ENCODE data around the gene ABLIM2. TPM values are rescaled to one million over a fixed set of nuclear protein-coding genes. Genes with fewer than 3 reads are reported as not detected.

The ABLIM2 gene
- polyA plus RNA-seq, 2 donors = 12.4 to 14.4 TPM

GRCh38 chr4:8184061-8184460 is 25.4 kb upstream of the ABLIM2 start:
- peaks cover 16 to 41% of the 10 kb centered on the region in 2 donors for H3K4me1 ChIP-seq (ENCODE audit: control insufficient read depth in 2 of 2, insufficient read depth in 2 of 2, low read length in 1 of 2)
- 71 to 74% methylated on average over 4 of the region's 4 CpGs for WGBS, 2 donors
- no peaks in the 10 kb centered on the region for H3K36me3 ChIP-seq (ENCODE audit: control insufficient read depth in 2 of 2, insufficient read depth in 2 of 2, low read length in 1 of 2)
- no peaks in the 10 kb centered on the region for H3K9me3 ChIP-seq (ENCODE audit: control insufficient read depth in 2 of 2, insufficient read depth in 1 of 2, low read depth in 1 of 2, low read length in 1 of 2)
- H3K27ac ChIP-seq (ENCODE audit: low read depth in 2 of 2, low read length in 1 of 2) = peak overlapping the region; percentile 86 to 93
- no peaks in the 10 kb centered on the region for H3K27me3 ChIP-seq (ENCODE audit: control insufficient read depth in 1 of 2, insufficient read depth in 2 of 2, low read length in 2 of 2)
- H3K4me3 ChIP-seq (ENCODE audit: low read depth in 1 of 2, low read length in 2 of 2) = no peak overlapping the region

GRCh38 chr4:8182858-8183725 is 24.5 kb upstream of the ABLIM2 start:
- Histone ChIP-seq H3K27me3 (ENCODE audit: control insufficient read depth in 1 of 2, insufficient read depth in 2 of 2, low read length in 2 of 2) (no peaks in the 10 kb centered on the region), H3K27ac (ENCODE audit: low read depth in 2 of 2, low read length in 1 of 2) (peak overlapping the region; percentile 92 to 93), H3K4me3 (ENCODE audit: low read depth in 1 of 2, low read length in 2 of 2) (peak overlapping the region; percentile 9 to 24), H3K4me1 (ENCODE audit: control insufficient read depth in 2 of 2, insufficient read depth in 2 of 2, low read length in 1 of 2) (peaks cover 16 to 31% of the 10 kb centered on the region in 2 donors), H3K9me3 (ENCODE audit: control insufficient read depth in 2 of 2, insufficient read depth in 1 of 2, low read depth in 1 of 2, low read length in 1 of 2) (no peaks in the 10 kb centered on the region), H3K36me3 (ENCODE audit: control insufficient read depth in 2 of 2, insufficient read depth in 2 of 2, low read length in 1 of 2) (no peaks in the 10 kb centered on the region)
- WGBS, 2 donors = 42 to 52% methylated on average over 25 of the region's 25 CpGs

GRCh38 chr4:8182294-8182693 is 23.7 kb upstream of the ABLIM2 start:
- Histone ChIP-seq H3K27me3 (ENCODE audit: control insufficient read depth in 1 of 2, insufficient read depth in 2 of 2, low read length in 2 of 2) (no peaks in the 10 kb centered on the region), H3K36me3 (ENCODE audit: control insufficient read depth in 2 of 2, insufficient read depth in 2 of 2, low read length in 1 of 2) (no peaks in the 10 kb centered on the region), H3K27ac (ENCODE audit: low read depth in 2 of 2, low read length in 1 of 2) (peak overlapping the region; percentile 92 to 93), H3K4me3 (ENCODE audit: low read depth in 1 of 2, low read length in 2 of 2) (peak overlapping the region; percentile 9 to 24), H3K4me1 (ENCODE audit: control insufficient read depth in 2 of 2, insufficient read depth in 2 of 2, low read length in 1 of 2) (peaks cover 14 to 31% of the 10 kb centered on the region in 2 donors), H3K9me3 (ENCODE audit: control insufficient read depth in 2 of 2, insufficient read depth in 1 of 2, low read depth in 1 of 2, low read length in 1 of 2) (no peaks in the 10 kb centered on the region)
- 49 to 69% methylated on average over 11 of the region's 11 CpGs for WGBS, 2 donors

- Histone ChIP-seq H3K27me3 (ENCODE audit: control insufficient read depth in 1 of 2, insufficient read depth in 2 of 2, low read length in 2 of 2) (no peaks in the 10 kb centered on the region), H3K9me3 (ENCODE audit: control insufficient read depth in 2 of 2, insufficient read depth in 1 of 2, low read depth in 1 of 2, low read length in 1 of 2) (no peaks in the 10 kb centered on the region), H3K4me1 (ENCODE audit: control insufficient read depth in 2 of 2, insufficient read depth in 2 of 2, low read length in 1 of 2) (peaks cover 14 to 31% of the 10 kb centered on the region in 2 donors), H3K27ac (ENCODE audit: low read depth in 2 of 2, low read length in 1 of 2) (peak overlapping the region; percentile 92 to 93), H3K36me3 (ENCODE audit: control insufficient read depth in 2 of 2, insufficient read depth in 2 of 2, low read length in 1 of 2) (no peaks in the 10 kb centered on the region), H3K4me3 (ENCODE audit: low read depth in 1 of 2, low read length in 2 of 2) (no peak overlapping the region)
- WGBS, 2 donors = 48 to 71% methylated on average over 7 of the region's 7 CpGs
Observed at GRCh38 chr4:8181844-8182243, 23.2 kb upstream of the ABLIM2 start.

GRCh38 chr4:8181119-8181518 is 22.5 kb upstream of the ABLIM2 start:
- no peak overlapping the region for H3K4me3 ChIP-seq (ENCODE audit: low read depth in 1 of 2, low read length in 2 of 2)
- H3K27me3 ChIP-seq (ENCODE audit: control insufficient read depth in 1 of 2, insufficient read depth in 2 of 2, low read length in 2 of 2) = no peaks in the 10 kb centered on the region
- no peaks in the 10 kb centered on the region for H3K9me3 ChIP-seq (ENCODE audit: control insufficient read depth in 2 of 2, insufficient read depth in 1 of 2, low read depth in 1 of 2, low read length in 1 of 2)
- peaks cover 14 to 33% of the 10 kb centered on the region in 2 donors for H3K4me1 ChIP-seq (ENCODE audit: control insufficient read depth in 2 of 2, insufficient read depth in 2 of 2, low read length in 1 of 2)
- H3K36me3 ChIP-seq (ENCODE audit: control insufficient read depth in 2 of 2, insufficient read depth in 2 of 2, low read length in 1 of 2) = no peaks in the 10 kb centered on the region
- WGBS, 2 donors = 83 to 88% methylated on average over 6 of the region's 6 CpGs
- peak overlapping the region; percentile 92 to 93 for H3K27ac ChIP-seq (ENCODE audit: low read depth in 2 of 2, low read length in 1 of 2)

GRCh38 chr4:8180310-8181093 is 21.9 kb upstream of the ABLIM2 start:
- 67 to 70% methylated on average over 8 of the region's 8 CpGs for WGBS, 2 donors
- Histone ChIP-seq H3K4me3 (ENCODE audit: low read depth in 1 of 2, low read length in 2 of 2) (no peak overlapping the region), H3K27me3 (ENCODE audit: control insufficient read depth in 1 of 2, insufficient read depth in 2 of 2, low read length in 2 of 2) (no peaks in the 10 kb centered on the region), H3K4me1 (ENCODE audit: control insufficient read depth in 2 of 2, insufficient read depth in 2 of 2, low read length in 1 of 2) (peaks cover 11 to 33% of the 10 kb centered on the region in 2 donors), H3K9me3 (ENCODE audit: control insufficient read depth in 2 of 2, insufficient read depth in 1 of 2, low read depth in 1 of 2, low read length in 1 of 2) (no peaks in the 10 kb centered on the region), H3K36me3 (ENCODE audit: control insufficient read depth in 2 of 2, insufficient read depth in 2 of 2, low read length in 1 of 2) (no peaks in the 10 kb centered on the region), H3K27ac (ENCODE audit: low read depth in 2 of 2, low read length in 1 of 2) (peak overlapping the region; percentile 52 to 93)

- 84 to 88% methylated on average over 9 of the region's 9 CpGs for WGBS, 2 donors
- Histone ChIP-seq H3K36me3 (ENCODE audit: control insufficient read depth in 2 of 2, insufficient read depth in 2 of 2, low read length in 1 of 2) (no peaks in the 10 kb centered on the region), H3K4me1 (ENCODE audit: control insufficient read depth in 2 of 2, insufficient read depth in 2 of 2, low read length in 1 of 2) (peaks cover 11 to 33% of the 10 kb centered on the region in 2 donors), H3K9me3 (ENCODE audit: control insufficient read depth in 2 of 2, insufficient read depth in 1 of 2, low read depth in 1 of 2, low read length in 1 of 2) (no peaks in the 10 kb centered on the region), H3K27ac (ENCODE audit: low read depth in 2 of 2, low read length in 1 of 2) (peak overlapping the region; percentile 51 to 52), H3K4me3 (ENCODE audit: low read depth in 1 of 2, low read length in 2 of 2) (no peak overlapping the region), H3K27me3 (ENCODE audit: control insufficient read depth in 1 of 2, insufficient read depth in 2 of 2, low read length in 2 of 2) (no peaks in the 10 kb centered on the region)
Observed at GRCh38 chr4:8179771-8180170, 21.2 kb upstream of the ABLIM2 start.

GRCh38 chr4:8179074-8179473 is 20.5 kb upstream of the ABLIM2 start:
- Histone ChIP-seq H3K4me3 (ENCODE audit: low read depth in 1 of 2, low read length in 2 of 2) (no peak overlapping the region), H3K4me1 (ENCODE audit: control insufficient read depth in 2 of 2, insufficient read depth in 2 of 2, low read length in 1 of 2) (peaks cover 8 to 31% of the 10 kb centered on the region in 2 donors), H3K27me3 (ENCODE audit: control insufficient read depth in 1 of 2, insufficient read depth in 2 of 2, low read length in 2 of 2) (no peaks in the 10 kb centered on the region), H3K27ac (ENCODE audit: low read depth in 2 of 2, low read length in 1 of 2) (no peak overlapping the region), H3K36me3 (ENCODE audit: control insufficient read depth in 2 of 2, insufficient read depth in 2 of 2, low read length in 1 of 2) (no peaks in the 10 kb centered on the region), H3K9me3 (ENCODE audit: control insufficient read depth in 2 of 2, insufficient read depth in 1 of 2, low read depth in 1 of 2, low read length in 1 of 2) (no peaks in the 10 kb centered on the region)
- 83 to 86% methylated on average over 10 of the region's 10 CpGs for WGBS, 2 donors

- Histone ChIP-seq H3K36me3 (ENCODE audit: control insufficient read depth in 2 of 2, insufficient read depth in 2 of 2, low read length in 1 of 2) (no peaks in the 10 kb centered on the region), H3K4me3 (ENCODE audit: low read depth in 1 of 2, low read length in 2 of 2) (no peak overlapping the region)
- WGBS, 2 donors = 89 to 92% methylated on average over 11 of the region's 11 CpGs
Observed at GRCh38 chr4:8177956-8178355, 19.3 kb upstream of the ABLIM2 start.

More at GRCh38 chr4:8177956-8178355, 19.3 kb upstream of the ABLIM2 start:
- no peak overlapping the region for H3K27ac ChIP-seq (ENCODE audit: low read depth in 2 of 2, low read length in 1 of 2)
- H3K27me3 ChIP-seq (ENCODE audit: control insufficient read depth in 1 of 2, insufficient read depth in 2 of 2, low read length in 2 of 2) = no peaks in the 10 kb centered on the region
- H3K4me1 ChIP-seq (ENCODE audit: control insufficient read depth in 2 of 2, insufficient read depth in 2 of 2, low read length in 1 of 2) = peaks cover 8 to 24% of the 10 kb centered on the region in 2 donors
- H3K9me3 ChIP-seq (ENCODE audit: control insufficient read depth in 2 of 2, insufficient read depth in 1 of 2, low read depth in 1 of 2, low read length in 1 of 2) = no peaks in the 10 kb centered on the region

Data from esophagus (tissue), 2 donors.